Stimulated activated CD4-positive, alpha-beta T cell treated with anti-CD3 and anti-CD28 coated beads, Interleukin-15, amount 100 ng/mL, for 48 hours (primary cell): ENCODE measurements around the gene CUX1.
"Not testable (repeated sequence)": the region's sequence is repeated elsewhere in the genome, so short reads cannot be mapped to it uniquely, and the experiment has no call there.

Source experiments
- DNase-seq, 2 donors: peaks; one replicate each; pipeline ENCODE4 v3.0.0-alpha.2; 2020; ENCODE audit warnings: low read depth in 2 of 2

Gene CUX1

DNA sequence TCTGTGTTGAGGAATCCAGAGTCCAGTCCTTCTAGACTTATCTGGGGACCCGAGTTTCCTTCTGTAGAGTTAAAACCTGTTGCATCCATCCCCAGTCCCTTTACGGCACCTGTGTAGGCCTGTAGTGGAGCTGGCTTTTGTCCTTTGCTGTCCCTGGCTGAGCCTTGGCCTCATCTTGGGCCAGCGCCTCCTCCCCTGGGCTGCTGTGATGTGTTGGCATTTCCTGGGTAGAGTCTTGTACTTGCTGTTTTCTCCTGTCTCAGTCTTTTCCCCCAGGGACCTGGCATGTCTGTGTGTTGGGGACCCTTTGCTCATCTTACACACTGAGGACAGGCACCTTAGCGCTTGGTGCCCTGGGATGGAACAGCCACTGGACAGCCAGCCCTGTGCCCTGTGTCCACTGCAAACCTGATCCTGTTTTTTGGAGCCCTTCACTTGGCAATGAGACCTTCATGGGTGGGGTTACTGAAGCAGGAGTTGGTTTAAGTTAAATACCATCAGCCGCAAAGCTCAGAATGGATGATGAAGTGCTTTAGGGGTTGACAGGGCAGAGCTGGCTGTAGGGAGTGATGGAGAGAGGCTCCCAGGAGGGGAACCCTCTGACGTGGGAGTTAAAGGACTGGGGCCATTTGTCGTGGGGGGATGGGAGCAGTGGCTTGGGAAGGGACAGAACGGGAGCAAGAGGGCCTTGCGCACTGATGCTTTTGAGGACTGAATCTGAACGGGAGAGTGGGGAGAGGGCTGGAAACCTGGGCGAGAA lies 50.9 kb downstream of the CUX1 start:
- no peak for DNase-seq

DNA sequence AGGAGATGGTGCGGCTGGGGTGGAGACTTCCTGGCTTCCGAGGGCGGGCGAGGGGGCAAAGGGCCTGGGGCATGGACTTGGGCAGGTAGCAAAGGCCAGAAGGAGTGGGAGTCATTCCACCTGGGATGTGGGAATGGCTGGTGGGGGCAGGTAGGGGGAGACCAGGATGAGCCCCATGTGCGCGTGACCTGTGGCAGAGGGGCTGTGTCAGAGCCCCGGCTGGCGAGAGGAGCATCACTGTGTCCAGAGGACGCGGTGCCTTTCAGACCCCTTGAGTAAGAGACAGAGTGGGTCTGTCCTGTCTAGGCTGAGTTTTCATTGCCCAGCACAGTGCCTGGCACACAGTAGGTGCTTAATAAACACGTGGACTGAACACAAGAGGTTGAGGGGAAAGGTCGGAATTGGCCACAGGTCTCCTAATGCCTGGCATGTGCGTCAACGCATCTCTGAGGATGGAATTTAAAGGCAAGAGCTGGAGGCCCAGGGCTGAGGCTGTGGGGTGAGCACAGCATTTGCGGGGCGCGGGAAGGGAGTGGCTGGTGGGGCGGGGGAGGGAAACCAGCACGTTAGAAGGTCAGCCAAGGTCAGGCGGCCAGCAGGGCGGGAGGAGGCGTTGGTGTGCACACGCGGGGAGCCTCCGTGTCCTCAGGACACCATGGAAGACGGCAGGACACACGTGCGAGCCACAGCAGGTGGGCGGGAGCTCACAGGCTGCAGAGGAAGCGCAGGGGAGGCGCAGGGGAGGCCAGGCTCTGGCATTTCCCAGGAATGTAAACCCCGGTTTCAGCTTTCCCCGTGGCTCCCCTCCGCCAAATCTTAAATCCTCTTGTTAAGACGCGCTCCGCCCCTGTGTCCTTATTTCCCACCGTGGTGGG lies 51.8 kb downstream of the CUX1 start:
- DNase-seq, result no peak

DNA sequence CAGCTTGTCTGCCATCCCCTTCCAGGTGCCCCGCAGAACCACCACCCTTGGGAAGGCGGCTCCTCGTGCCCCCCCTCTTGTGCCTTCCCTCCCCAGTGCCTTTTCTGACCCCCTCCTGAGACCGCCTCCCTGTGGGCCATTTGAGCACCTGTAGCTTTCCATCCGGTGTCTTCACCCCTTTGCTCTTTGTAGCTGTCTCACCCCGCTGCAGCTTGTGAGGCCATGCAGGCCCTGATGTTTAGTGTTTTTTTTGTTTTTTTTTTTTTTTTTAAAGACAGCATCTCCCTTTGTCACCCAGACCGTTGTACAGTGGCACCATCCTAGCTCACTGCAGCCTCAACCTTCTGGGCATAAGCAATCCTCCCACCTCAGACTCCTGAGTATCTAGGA lies 52.5 kb downstream of the CUX1 start:
- DNase-seq, result no peak

DNA sequence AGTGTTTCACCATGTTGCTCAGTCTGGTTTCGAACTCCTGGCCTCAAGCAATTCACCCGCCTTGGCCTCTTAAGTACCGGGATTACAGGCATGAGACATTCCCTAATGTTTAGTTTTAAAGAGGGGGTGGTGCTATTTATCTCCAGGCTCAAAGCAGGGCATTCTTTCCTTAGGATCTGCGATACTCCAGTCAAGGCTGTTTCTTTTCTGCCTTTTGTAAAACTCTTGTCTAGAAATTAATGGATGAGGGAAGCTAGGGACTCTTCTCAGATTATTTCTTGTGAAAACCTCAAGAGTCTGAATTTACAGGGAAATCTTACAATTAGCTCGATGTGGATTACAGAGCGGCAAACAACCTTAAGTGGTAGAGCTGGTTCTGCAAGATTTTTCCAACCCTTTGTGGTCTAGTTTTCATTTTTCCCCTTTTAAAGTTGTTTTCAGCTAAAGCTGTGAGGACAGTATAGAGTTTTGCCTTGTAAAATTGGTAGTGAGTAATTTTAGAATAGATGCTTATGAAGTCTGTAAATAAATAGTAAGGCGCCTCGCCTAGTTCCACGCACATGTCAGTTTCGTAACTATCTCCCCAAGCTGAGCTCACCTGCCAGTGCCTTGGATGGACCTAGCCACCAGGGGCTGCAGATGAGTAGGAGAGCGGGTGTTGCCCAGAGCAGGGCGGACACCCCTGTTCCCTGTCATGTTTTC lies 53.1 kb downstream of the CUX1 start:
- DNase-seq, result no peak

DNA sequence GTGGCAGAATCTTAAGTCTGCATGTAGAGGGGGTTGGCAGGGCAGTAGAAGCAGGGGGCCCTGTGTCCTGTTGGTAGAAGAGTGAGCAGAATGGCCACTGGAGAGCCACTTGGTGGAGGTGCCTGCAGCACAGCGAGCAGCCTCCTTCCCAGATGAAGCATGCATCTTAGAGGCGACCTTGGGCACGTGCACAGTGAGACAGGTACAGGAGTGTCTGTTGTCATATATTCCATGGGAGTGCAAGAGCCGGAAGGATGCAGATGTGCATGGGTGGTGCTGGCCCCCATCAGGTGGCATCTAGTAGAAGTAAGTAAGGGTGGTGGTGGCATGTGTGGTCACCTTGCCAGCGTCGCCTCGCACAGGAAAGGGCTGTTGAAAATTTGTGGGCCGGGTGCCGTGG lies 53.9 kb downstream of the CUX1 start:
- DNase-seq, result no peak

DNA sequence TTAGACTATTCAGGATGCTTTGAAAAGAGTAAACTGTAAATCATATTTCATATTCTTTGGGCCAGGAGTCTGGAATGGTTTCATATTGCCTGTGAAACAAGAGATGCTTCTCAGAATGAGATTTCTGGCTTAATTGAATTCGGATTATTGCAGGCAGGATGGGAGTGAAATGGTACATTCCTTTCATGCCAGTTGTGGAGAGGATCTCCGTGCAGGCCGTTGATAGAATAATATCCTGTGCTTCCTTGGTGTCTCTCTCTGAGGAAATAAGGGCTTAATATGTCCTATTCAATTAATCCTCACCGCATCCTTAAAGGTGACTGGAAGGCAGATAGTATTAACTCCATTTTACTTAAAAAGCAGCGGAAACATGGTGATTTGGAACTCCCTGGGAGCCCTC lies 56.6 kb downstream of the CUX1 start:
- DNase-seq, result no peak

DNA sequence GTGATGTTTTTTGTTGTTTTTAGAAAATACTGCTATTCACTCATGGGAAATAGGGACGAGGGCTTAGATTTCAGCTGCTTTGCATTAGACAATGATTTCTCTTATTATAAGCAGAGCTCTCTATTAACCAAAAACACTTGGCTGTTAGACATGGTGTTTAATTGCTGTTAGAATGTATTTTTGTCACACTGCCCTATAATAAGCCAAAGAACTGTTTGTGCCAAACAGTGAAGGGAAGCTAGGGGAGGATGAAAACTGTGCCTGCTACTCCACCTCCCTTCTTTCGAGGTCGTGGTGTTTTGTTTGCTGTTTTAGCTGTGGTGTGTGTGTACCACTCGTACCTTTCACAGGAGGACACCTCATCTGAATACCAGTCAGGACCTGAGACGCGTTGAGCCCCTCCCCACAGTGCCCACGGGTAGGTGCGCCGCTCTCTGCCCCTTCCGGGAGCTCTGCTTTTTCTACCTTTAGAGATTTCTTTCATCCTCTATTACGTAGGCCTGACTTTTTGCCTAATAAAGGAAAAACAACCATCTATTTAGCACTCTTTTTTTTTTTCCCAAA lies 57.9 kb downstream of the CUX1 start:
- no peak for DNase-seq

DNA sequence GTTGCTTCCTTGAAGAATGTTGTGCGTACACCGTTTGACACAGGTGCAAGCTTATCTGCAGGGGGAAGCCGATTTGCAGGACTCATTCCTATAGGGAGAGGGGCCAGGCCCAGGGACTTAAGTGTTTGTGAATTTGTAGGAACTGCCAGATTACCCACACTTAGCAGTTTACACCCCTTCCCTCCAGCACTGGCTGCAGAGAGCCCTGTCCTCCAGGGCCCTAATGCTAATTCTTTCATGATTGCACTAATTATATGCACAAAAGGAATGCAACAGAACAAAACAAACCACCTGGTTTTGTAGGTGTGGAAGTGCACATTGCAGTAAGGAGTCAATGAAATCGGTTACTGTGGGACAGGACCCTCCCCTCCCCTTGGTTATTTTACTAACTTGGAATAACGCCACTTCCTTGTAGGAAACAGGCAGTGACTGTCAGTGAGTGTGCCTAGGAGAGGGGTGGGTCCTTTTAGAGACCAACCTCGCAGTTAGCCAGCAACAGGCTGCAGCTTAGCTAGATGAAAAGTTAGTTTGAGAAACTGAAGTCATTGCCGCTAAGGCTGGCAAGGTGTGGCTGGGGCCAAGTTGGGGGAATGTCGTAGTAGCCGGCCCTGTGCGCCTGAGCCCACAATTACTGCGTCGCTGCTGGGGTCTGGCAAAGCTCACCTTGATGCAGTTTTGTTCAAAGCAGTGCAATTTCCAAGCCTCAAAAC lies 60.6 kb downstream of the CUX1 start:
- no peak for DNase-seq

DNA sequence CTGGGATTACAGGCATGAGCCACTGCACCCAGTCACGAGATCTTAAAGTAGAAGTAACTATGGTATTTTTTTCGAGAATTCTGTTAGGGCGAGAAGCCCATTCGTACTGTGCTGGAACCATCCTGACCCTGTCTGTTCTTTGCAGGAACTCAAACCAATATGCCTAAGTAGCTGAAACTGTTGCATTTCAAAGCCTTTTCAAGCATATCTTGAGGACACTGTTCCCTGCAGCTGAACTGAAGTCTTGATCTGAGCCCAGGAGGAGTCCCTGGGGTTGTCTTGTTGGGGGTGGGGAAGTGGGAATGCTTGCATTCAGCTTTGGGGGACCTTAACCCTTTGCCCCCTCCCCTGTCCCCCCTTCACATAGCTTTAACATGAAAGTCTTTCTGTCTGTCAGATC lies 61.5 kb downstream of the CUX1 start:
- DNase-seq, result no peak

DNA sequence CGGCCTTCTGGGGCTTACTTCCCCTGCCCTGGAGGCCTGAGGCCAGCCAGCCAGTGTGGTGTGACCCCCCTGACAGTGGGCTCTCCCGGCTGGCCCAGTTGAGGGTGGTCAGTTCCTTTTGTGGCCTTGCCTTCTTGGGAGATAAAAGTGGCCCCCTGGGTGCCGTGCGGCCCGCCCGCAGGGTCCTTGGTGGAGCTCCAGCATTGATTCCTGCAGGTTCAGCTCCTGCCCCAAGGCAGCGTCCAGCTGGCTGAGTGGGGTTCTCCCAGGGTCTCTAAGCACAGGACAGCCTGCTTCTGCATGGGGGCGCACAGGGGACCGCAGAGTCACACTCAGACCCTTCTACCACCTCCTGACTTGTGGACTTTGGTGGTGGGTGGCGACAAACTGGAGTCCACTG lies 62.1 kb downstream of the CUX1 start:
- DNase-seq, result no peak

DNA sequence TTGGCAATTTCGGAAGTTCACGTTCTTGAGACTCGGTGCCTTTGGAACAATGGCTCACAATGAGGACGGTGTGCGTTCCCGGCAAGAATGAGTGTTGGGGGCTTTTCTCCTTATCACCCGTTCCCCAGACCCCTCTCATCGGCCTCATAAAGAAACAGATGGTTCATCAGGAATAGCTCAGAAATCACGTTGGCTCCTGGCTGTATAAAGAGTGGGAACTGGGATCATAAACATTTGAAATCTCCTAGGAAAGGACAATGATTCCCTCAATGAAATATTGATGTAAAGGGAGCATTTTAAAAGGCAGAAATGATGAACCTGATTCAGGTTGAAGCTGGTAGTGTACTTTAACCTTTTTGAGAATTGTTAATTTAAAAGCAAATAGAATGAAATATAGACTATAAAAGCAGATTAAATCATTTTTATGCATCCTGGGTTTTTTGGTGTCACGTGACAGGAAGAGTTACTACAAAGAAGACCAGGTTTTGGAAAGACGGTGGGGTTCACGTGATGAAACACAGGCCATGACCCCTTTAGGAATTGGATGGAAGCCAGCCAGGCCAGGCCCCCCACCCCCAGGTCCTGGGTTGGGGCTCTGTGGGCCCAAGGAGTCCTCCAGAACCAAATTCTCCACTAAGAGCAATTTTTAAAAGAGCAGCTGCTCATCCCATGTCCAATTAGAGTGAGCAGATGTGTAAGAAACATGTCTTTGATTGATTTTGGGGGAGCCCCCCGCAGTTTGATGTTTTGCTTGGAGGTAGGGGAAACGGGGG lies 63.0 kb downstream of the CUX1 start:
- DNase-seq, result no peak

DNA sequence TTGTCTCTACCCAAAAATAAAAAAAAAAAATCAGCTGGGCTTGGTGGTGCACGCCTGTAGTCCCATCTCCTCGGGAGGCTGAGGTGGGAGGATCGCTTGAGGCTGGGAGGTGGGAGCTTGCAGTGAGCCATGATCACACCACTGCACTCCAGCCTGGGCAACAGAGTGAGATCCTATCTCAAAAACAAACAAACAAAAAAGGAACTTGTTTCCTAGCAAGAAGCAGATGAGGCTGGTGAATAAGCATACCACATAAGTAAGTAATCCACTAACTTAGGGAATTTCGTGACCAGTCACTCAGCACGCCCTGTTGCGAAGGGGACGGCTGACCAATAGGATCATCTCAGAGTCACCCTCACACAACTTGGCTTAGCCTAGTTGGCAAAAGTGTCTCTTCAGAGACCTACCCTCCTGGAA lies 64.6 kb downstream of the CUX1 start:
- DNase-seq, result no peak

DNA sequence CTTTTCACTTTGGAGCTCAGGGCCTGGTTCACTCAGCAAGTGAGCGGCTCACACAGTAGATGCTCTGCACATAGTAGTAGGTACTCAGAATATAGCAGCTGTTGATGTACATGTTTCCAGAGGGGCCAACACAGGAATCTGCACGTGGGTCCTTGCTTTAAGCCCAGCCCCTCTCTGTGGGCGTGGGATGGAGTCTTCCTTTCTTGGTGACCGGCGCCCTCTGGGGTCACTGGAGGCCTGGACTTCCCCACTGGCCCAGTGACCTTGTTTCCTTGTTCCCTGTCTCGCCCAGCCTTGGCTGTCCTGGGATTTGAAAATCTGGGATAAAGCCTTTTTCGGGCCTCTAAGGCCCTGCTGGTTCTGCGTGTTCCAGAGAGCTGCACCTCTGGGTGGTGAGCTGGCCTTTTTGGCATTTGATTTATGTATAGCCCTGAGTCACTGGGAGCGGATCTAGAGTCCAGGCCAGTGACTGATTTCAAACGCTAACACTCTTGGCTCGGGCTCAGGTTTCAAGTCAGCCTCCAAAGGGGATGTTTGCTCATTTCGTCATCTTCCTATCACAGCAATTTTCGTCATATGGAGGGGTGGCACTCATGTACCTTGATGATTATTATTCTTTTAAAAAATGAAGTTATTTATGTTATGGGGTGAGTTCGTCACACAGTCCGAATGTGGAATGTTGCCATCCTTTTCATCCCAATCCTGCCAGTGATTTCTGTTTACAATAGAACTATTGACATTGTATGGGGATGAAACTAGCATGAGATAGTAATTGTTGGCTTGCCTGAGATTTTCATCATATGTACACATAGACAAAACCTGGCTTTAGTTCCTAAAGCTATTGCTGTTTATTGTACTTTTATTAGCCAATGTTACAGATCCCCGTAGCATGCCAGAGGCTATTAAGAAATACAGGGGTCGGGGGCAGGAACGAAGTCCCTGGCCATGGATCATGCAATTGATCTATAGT lies 65.5 kb downstream of the CUX1 start:
- DNase-seq, result no peak

DNA sequence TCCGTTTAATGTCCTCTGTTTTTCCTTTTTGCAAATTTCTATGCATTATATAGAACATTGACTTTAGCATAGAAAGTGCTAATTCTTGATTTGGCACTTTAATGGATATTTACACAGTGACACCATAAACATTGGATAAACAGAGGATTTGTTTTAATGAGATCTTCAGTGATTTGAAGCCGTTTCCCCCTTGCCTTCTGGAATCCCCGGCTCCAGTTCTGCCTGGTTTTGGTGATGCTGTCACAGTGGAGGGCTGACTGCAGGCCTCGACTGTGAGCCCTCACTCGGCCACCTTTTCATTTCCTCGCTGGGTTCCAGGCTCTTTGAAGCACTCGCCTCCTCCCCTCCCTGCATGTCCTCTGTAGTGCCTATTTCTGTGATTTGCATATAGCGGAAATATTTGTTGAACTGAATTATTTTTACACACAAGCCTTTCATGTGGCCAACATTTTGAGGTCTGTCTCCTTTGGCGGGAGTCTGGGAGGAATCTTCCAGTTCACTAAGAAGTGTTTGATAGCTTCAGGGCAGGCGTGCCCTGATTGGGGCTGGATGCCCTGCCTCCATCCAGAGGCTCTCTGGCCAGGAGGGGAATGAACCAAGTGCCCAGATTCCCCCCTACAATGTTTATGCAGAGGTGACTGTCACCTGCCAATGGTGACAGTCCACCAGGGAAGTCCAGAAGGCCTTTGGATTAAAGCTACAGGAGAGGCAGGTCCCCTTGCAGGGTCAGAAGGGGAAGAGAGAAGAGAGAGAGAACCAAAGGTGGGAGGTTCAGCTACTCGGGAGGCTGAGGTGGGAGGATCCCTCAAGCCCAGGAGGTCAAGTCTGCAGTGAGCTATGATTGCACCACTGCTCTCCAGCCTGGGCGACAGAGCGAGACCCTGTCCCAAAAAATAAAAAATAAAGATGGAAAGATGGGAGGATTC lies 67.5 kb downstream of the CUX1 start:
- DNase-seq, result no peak

DNA sequence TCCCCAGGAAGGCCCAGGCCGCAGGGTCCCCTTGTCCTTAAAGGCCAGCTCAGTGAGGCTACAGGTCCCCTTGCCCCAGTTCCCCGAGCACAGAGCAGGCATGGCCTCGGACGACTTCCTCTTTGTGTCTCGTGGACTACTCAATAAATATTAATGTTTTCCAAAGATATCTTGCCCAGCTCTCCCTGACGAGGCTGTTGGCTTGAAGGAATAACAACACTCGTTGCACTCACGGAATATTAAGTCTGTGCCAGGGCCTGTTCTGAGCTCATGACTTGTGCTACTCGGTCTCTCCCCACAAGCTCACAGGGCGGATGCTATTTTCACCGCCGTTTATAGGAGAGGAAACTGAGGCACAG lies 68.2 kb downstream of the CUX1 start:
- no peak for DNase-seq

DNA sequence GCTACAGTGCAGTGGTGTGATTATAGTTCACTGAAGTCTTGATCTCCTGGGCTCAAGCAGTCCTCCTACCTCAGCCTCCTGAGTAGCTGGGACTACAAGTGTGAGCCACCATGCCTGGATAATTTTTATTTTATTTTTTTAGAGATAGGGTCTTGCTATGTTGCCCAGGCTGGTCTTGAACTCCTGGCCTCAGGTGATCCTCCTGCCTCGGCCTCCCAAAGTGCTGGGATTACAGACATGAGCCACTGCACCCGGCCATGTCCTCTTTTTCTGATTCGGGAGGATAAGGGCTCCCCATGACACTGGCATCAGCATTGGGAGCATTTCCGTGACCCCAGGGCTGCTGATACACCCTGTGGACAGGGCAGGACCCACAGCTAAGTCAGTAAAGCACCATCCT lies 69.9 kb downstream of the CUX1 start:
- DNase-seq, result not testable (repeated sequence)

DNA sequence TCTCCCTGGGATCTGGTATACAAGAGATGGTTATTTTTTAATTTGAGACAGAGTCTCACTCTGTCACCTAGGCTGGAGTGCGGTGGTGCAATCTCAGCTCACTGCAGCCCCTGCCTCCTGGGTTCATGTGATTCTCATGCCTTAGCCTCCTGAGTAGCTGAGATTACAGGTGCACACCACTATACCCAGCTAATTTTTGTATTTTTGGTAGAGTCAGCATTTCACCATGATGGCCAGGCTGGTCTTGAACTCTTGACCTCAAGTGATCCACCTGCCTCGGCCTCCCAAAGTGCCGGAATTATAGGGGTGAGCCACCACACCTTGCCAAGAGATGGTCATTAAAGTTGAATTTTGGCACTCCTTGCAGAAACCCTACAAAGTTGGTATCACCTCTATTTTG lies 71.1 kb downstream of the CUX1 start:
- DNase-seq, result not testable (repeated sequence)

DNA sequence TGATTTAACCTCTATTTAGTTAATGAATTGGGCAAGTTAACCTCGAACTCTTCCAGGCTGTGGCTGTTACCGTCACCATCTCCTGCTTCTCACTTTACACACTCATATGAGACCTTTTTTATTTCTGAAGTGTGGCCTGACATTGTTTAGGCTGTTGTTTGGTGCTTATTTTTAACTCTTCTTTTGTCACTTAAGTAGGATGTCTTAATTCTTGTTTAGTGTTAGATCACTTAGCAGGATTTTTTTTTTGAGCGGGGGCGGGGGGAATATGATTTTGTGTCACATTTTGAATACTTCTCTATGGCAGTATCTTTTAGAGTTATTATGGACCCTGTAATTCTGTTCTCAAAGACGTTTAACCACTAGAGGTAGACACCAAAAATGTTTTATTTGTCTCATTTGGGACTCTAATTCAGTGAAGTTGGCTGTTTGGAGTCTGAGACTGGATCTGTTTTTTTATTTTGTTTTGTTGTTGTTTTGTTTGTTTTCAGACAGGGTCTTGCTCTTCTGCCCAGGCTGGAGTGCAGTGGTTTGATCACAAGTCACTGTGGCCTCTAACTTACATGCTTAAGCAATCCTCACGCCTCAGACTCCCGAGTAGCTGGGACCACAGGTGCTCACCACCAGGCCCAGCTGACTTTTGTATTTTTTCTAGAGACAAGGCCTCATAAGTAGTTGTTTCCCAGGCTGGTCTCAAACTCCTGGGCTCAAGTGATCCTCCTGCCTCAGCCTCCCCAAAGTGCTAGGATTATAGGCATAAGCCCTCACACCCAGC lies 73.5 kb downstream of the CUX1 start:
- no peak for DNase-seq
